Nucleus accumbens (tissue), 56 donors: ENCODE data around the gene SLC4A2.

ENCODE experiments used
- DNase-seq, 56 donors: peaks; one replicate each; lab custom pipeline; 2025; lab: John Stamatoyannopoulos, UW

Gene SLC4A2

GRCh38 chr7:151122796-151123157 is 63.4 kb downstream of the SLC4A2 start:
- DNase-seq = no peak

- DNase-seq = no peak
These were observed 63.9 kb downstream of the SLC4A2 start for GRCh38 chr7:151123158-151123821.

- peak in 52 of 56 donors; percentile 12 to 93 (median 67) for DNase-seq
These were observed 64.6 kb downstream of the SLC4A2 start for GRCh38 chr7:151123822-151124464.

GRCh38 chr7:151124481-151124880 is 65.1 kb downstream of the SLC4A2 start:
- DNase-seq = no peak

GRCh38 chr7:151124899-151125399 is 65.6 kb downstream of the SLC4A2 start:
- DNase-seq = peak in 1 of 56 donors; percentile 13

- DNase-seq = peak in 1 of 56 donors; percentile 38
These were observed 66.1 kb downstream of the SLC4A2 start for GRCh38 chr7:151125470-151125845.

GRCh38 chr7:151125846-151126481 is 66.6 kb downstream of the SLC4A2 start:
- DNase-seq = peak in 8 of 56 donors; percentile 19 to 58 (median 40)
